ENCODE data around the gene B9D1. TPM values are rescaled to one million over a fixed set of nuclear protein-coding genes. Genes with fewer than 3 reads are reported as not detected.

The B9D1 gene
- total RNA-seq, 1 donor from 2014 or later, result 49.1 TPM

- TF ChIP-seq, protein P1, sequence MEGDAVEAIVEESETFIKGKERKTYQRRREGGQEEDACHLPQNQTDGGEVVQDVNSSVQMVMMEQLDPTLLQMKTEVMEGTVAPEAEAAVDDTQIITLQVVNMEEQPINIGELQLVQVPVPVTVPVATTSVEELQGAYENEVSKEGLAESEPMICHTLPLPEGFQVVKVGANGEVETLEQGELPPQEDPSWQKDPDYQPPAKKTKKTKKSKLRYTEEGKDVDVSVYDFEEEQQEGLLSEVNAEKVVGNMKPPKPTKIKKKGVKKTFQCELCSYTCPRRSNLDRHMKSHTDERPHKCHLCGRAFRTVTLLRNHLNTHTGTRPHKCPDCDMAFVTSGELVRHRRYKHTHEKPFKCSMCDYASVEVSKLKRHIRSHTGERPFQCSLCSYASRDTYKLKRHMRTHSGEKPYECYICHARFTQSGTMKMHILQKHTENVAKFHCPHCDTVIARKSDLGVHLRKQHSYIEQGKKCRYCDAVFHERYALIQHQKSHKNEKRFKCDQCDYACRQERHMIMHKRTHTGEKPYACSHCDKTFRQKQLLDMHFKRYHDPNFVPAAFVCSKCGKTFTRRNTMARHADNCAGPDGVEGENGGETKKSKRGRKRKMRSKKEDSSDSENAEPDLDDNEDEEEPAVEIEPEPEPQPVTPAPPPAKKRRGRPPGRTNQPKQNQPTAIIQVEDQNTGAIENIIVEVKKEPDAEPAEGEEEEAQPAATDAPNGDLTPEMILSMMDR (IDR thresholded peaks at IDR 0.05), result no peak
- intact Hi-C loops (cut with DNase I), result no loop called here
- peaks cover 0 to 3% of the 10 kb centered on the region in 2 donors for H3K4me1 ChIP-seq
- H3K27me3 ChIP-seq, result no peaks in the 10 kb centered on the region
- H3K9me3 ChIP-seq, result no peaks in the 10 kb centered on the region
- DNase-seq (ENCODE audit: low spot score in 2 of 2), result peak in 1 of 2 donors; percentile 28
- no peak overlapping the region for H3K27ac ChIP-seq
- no peaks in the 10 kb centered on the region for H3K36me3 ChIP-seq
- no peak overlapping the region for H3K4me3 ChIP-seq
These were observed 9.5 kb upstream of the B9D1 start for GRCh38 chr17:19372011-19372370.

GRCh38 chr17:19371259-19372010 lies 8.9 kb upstream of the B9D1 start:
- Histone ChIP-seq H3K4me1 (no peaks in the 10 kb centered on the region), H3K27me3 (no peaks in the 10 kb centered on the region), H3K4me3 (no peak overlapping the region), H3K27ac (no peak overlapping the region), H3K9me3 (no peaks in the 10 kb centered on the region), H3K36me3 (no peaks in the 10 kb centered on the region)
- DNase-seq (ENCODE audit: low spot score in 2 of 2), result no peak
- intact Hi-C loops (cut with DNase I), result no loop called here
- TF ChIP-seq, protein P1 (IDR thresholded peaks at IDR 0.05), result no peak

GRCh38 chr17:19370493-19370960 lies 8.0 kb upstream of the B9D1 start:
- TF ChIP-seq, protein P1 (IDR thresholded peaks at IDR 0.05), result no peak
- H3K27ac ChIP-seq, result no peak overlapping the region
- H3K27me3 ChIP-seq, result no peaks in the 10 kb centered on the region
- H3K4me3 ChIP-seq, result no peak overlapping the region
- DNase-seq (ENCODE audit: low spot score in 2 of 2), result no peak
- H3K9me3 ChIP-seq, result no peaks in the 10 kb centered on the region
- H3K4me1 ChIP-seq, result no peaks in the 10 kb centered on the region
- no peaks in the 10 kb centered on the region for H3K36me3 ChIP-seq
- intact Hi-C loops (cut with DNase I), result no loop called here

DNA sequence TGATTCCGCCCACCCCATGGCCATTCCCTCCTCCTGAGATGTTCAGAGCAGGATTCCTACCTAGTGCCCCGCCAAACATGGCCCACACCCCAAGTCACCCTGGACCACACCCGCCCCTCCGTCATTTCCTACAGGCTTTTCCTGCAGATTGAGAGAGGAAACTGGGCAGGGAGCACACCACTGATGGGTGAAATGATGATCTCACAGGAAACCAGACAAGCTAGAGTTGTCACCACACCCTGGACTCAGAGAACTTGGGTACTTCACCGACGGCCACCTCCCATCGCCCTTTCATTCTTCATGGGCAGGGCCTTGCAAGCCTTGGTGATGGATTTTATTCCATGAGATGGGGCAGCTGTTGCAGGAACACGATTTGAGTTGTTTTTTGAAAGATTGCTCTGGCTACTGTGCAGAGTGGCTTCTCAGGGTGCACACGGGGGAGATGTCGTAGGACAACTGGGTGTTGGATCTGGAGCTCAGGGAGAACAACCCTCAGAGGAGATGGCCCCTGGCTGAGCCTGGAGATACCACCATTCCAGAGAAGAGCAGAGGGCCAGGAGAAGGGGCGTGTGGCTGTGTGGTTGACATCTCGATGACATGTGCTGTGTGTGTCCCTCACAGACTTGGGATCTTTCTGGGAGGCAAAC lies 7.4 kb upstream of the B9D1 start:
- no peaks in the 10 kb centered on the region for H3K27me3 ChIP-seq
- no peak overlapping the region for H3K4me3 ChIP-seq
- no peaks in the 10 kb centered on the region for H3K4me1 ChIP-seq
- DNase-seq (ENCODE audit: low spot score in 2 of 2), result no peak
- no peaks in the 10 kb centered on the region for H3K9me3 ChIP-seq
- intact Hi-C loops (cut with DNase I), result no loop called here
- TF ChIP-seq, protein P1 (IDR thresholded peaks at IDR 0.05), result no peak
- H3K27ac ChIP-seq, result no peak overlapping the region
- no peaks in the 10 kb centered on the region for H3K36me3 ChIP-seq

GRCh38 chr17:19369107-19369778 lies 6.7 kb upstream of the B9D1 start:
- no peaks in the 10 kb centered on the region for H3K4me1 ChIP-seq
- TF ChIP-seq, protein P1 (IDR thresholded peaks at IDR 0.05), result no peak
- no peak overlapping the region for H3K4me3 ChIP-seq
- no peak overlapping the region for H3K27ac ChIP-seq
- no peaks in the 10 kb centered on the region for H3K36me3 ChIP-seq
- intact Hi-C loops (cut with DNase I), result no loop called here
- no peaks in the 10 kb centered on the region for H3K9me3 ChIP-seq
- H3K27me3 ChIP-seq, result no peaks in the 10 kb centered on the region
- no peak for DNase-seq (ENCODE audit: low spot score in 2 of 2)

Data from ascending aorta (tissue), 2 donors.